ENCODE results near the gene GPHN.

The GPHN gene

GRCh38 chr14:67186789-67187584 lies 679.0 kb downstream of the GPHN start:
- H3K27ac Mint-ChIP-seq, result no peak overlapping the region
- H3K4me1 Mint-ChIP-seq, result no peaks in the 10 kb centered on the region
- no peak for TF ChIP-seq CTCF (IDR thresholded peaks at IDR 0.05; ENCODE audit: unreplicated experiment in 3 of 3)
- H3K36me3 Mint-ChIP-seq (ENCODE audit: low read depth), result peaks cover 5% of the 10 kb centered on the region
- H3K9me3 Mint-ChIP-seq, result no peaks in the 10 kb centered on the region
- no peak overlapping the region for H3K4me3 Mint-ChIP-seq
- no peaks in the 10 kb centered on the region for H3K27me3 Mint-ChIP-seq (ENCODE audit: low read depth)

GRCh38 chr14:67187826-67188225 lies 679.9 kb downstream of the GPHN start:
- no peak for TF ChIP-seq CTCF (IDR thresholded peaks at IDR 0.05; ENCODE audit: unreplicated experiment in 3 of 3)
- Mint-ChIP-seq H3K36me3 (ENCODE audit: low read depth) (no peaks in the 10 kb centered on the region), H3K9me3 (no peaks in the 10 kb centered on the region), H3K27me3 (ENCODE audit: low read depth) (no peaks in the 10 kb centered on the region), H3K4me3 (no peak overlapping the region), H3K4me1 (no peaks in the 10 kb centered on the region), H3K27ac (no peak overlapping the region)

- Mint-ChIP-seq H3K9me3 (no peaks in the 10 kb centered on the region), H3K27me3 (ENCODE audit: low read depth) (no peaks in the 10 kb centered on the region), H3K4me3 (no peak overlapping the region), H3K27ac (no peak overlapping the region), H3K4me1 (no peaks in the 10 kb centered on the region), H3K36me3 (ENCODE audit: low read depth) (no peaks in the 10 kb centered on the region)
- no peak for TF ChIP-seq CTCF (IDR thresholded peaks at IDR 0.05; ENCODE audit: unreplicated experiment in 3 of 3)
Measured at GRCh38 chr14:67188326-67188725, 680.4 kb downstream of the GPHN start.

GRCh38 chr14:67191768-67192290 lies 683.9 kb downstream of the GPHN start:
- Mint-ChIP-seq H3K4me3 (no peak overlapping the region), H3K4me1 (no peaks in the 10 kb centered on the region)

GRCh38 chr14:67192366-67192765 lies 684.4 kb downstream of the GPHN start:
- Mint-ChIP-seq H3K9me3 (no peaks in the 10 kb centered on the region), H3K27ac (no peak overlapping the region), H3K27me3 (ENCODE audit: low read depth) (no peaks in the 10 kb centered on the region), H3K36me3 (ENCODE audit: low read depth) (no peaks in the 10 kb centered on the region), H3K4me3 (no peak overlapping the region), H3K4me1 (no peaks in the 10 kb centered on the region)
- no peak for TF ChIP-seq CTCF (IDR thresholded peaks at IDR 0.05; ENCODE audit: unreplicated experiment in 3 of 3)

More at GRCh38 chr14:67191768-67192290, 683.9 kb downstream of the GPHN start:
- TF ChIP-seq CTCF (IDR thresholded peaks at IDR 0.05; ENCODE audit: unreplicated experiment in 3 of 3), result no peak
- Mint-ChIP-seq H3K9me3 (no peaks in the 10 kb centered on the region), H3K36me3 (ENCODE audit: low read depth) (no peaks in the 10 kb centered on the region), H3K27ac (no peak overlapping the region), H3K27me3 (ENCODE audit: low read depth) (no peaks in the 10 kb centered on the region)

- Mint-ChIP-seq H3K9me3 (no peaks in the 10 kb centered on the region), H3K27me3 (ENCODE audit: low read depth) (no peaks in the 10 kb centered on the region), H3K36me3 (ENCODE audit: low read depth) (no peaks in the 10 kb centered on the region), H3K27ac (no peak overlapping the region), H3K4me1 (no peaks in the 10 kb centered on the region), H3K4me3 (no peak overlapping the region)
- TF ChIP-seq CTCF (IDR thresholded peaks at IDR 0.05; ENCODE audit: unreplicated experiment in 3 of 3), result no peak
Measured at GRCh38 chr14:67195279-67195678, 687.3 kb downstream of the GPHN start.

Data from nephron (organoid).